ENCODE data around the gene ANKRD40.

Gene ANKRD40

DNA sequence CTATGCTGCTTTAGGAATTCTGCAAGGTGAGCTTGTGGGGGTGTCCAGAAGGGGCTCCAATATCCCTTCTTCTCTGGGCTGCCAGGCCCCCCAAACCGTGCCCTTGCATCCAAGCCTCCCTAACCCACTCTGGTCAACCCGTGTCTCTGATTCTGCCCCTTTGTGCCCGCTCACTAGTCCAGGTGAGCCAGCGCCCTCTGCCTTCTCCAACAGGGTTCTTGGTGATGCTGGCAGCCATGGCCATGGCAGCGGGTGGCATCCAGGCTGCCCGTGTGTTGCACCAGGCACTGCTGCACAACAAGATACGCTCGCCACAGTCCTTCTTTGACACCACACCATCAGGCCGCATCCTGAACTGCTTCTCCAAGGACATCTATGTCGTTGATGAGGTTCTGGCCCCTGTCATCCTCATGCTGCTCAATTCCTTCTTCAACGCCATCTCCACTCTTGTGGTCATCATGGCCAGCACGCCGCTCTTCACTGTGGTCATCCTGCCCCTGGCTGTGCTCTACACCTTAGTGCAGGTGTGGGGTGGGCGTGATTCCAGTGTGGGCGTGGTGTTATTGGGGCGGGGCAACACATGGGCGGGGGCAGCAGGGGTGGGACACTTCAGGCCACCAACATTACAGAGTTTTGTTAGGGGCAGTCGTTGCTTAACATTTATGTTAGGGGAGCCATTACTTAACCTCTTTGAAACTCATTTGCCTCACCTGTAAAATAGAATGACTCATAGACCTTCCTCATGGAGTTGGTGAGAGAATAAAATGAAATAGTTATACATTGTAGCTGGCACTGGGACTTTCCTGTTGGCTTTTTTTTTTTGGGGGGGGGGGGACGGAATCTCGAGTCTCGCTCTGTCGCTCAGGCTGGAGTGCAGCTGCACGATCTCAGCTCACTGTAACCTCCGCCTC is 31.4 kb downstream of the ANKRD40 start:
- no peak for DNase-seq (ENCODE audit: low read depth)
- in situ Hi-C loops (cut with HindIII; ENCODE audit: low sequenced_read_pairs) = no loop called here
- TF ChIP-seq, protein P1, sequence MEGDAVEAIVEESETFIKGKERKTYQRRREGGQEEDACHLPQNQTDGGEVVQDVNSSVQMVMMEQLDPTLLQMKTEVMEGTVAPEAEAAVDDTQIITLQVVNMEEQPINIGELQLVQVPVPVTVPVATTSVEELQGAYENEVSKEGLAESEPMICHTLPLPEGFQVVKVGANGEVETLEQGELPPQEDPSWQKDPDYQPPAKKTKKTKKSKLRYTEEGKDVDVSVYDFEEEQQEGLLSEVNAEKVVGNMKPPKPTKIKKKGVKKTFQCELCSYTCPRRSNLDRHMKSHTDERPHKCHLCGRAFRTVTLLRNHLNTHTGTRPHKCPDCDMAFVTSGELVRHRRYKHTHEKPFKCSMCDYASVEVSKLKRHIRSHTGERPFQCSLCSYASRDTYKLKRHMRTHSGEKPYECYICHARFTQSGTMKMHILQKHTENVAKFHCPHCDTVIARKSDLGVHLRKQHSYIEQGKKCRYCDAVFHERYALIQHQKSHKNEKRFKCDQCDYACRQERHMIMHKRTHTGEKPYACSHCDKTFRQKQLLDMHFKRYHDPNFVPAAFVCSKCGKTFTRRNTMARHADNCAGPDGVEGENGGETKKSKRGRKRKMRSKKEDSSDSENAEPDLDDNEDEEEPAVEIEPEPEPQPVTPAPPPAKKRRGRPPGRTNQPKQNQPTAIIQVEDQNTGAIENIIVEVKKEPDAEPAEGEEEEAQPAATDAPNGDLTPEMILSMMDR (IDR thresholded peaks at IDR 0.05; ENCODE audit: low read depth, low read length, missing control alignments) = no peak
- H3K4me3 ChIP-seq (ENCODE audit: low read depth, low read length) = no peak overlapping the region

DNA sequence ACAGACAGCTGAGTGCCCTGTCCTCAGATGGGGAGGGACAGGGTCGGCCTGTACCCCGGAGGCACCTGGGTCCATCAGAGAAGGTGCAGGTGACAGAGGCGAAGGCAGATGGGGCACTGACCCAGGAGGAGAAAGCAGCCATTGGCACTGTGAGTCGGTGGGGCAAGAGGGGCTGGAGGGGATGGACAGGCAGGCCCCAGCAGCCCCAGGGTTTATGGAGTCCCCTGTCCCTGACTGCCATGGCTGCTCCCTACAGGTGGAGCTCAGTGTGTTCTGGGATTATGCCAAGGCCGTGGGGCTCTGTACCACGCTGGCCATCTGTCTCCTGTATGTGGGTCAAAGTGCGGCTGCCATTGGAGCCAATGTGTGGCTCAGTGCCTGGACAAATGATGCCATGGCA is 32.1 kb downstream of the ANKRD40 start:
- H3K4me3 ChIP-seq (ENCODE audit: low read depth, low read length) = no peak overlapping the region
- in situ Hi-C loops (cut with HindIII; ENCODE audit: low sequenced_read_pairs) = no loop called here
- TF ChIP-seq, protein P1 (IDR thresholded peaks at IDR 0.05; ENCODE audit: low read depth, low read length, missing control alignments) = no peak

DNA sequence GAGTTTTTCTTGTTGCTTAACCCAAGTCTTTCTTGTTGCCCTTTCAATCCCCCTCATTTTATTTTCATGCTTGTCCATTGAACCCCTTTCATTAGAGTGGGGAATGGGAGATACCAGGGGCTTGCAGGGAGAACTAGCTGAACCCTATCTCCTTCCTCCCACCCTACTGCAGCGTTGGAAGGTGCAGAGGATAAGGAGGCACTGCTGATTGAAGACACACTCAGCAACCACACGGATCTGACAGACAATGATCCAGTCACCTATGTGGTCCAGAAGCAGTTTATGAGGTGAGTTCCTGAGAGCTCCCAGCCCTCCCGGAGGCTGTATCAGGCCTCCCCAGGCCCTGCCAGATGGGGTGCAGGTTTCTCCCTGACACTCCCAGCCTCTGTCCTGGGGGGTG is 32.5 kb downstream of the ANKRD40 start:
- no peak overlapping the region for H3K4me3 ChIP-seq (ENCODE audit: low read depth, low read length)
- TF ChIP-seq, protein P1 (IDR thresholded peaks at IDR 0.05; ENCODE audit: low read depth, low read length, missing control alignments) = no peak
- in situ Hi-C loops (cut with HindIII; ENCODE audit: low sequenced_read_pairs) = no loop called here
- DNase-seq (ENCODE audit: low read depth) = no peak

More for the DNA sequence above, 32.1 kb downstream of the ANKRD40 start:
- DNase-seq (ENCODE audit: low read depth) = no peak

DNA sequence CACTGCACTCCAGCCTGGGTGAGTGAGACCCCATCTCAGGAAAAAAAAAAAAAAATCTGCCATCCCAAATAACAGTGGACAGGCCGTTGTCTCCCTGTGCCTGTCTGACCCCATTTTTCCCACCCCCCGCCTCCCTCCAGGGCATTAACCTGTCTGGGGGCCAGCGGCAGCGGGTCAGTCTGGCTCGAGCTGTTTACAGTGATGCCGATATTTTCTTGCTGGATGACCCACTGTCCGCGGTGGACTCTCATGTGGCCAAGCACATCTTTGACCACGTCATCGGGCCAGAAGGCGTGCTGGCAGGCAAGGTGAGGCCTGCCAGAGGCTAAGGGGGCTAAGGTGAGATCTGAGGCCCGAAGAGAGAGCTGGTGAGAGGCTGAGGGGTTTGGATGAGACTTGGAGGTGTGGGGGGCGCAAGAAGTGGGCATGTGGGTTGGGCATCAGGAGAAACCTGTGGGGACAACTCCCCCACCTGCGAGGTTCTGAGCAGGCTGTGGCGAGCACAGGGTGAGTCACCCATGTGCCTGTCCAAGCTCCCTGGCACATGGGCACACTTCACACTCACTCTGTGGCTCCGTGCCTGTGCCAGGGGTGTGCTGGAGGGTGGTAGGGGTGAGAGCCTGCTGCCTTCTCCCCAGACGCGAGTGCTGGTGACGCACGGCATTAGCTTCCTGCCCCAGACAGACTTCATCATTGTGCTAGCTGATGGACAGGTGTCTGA is 34.7 kb downstream of the ANKRD40 start:
- in situ Hi-C loops (cut with HindIII; ENCODE audit: low sequenced_read_pairs) = no loop called here
- no peak for DNase-seq (ENCODE audit: low read depth)
- H3K4me3 ChIP-seq (ENCODE audit: low read depth, low read length) = no peak overlapping the region
- TF ChIP-seq, protein P1 (IDR thresholded peaks at IDR 0.05; ENCODE audit: low read depth, low read length, missing control alignments) = no peak

DNA sequence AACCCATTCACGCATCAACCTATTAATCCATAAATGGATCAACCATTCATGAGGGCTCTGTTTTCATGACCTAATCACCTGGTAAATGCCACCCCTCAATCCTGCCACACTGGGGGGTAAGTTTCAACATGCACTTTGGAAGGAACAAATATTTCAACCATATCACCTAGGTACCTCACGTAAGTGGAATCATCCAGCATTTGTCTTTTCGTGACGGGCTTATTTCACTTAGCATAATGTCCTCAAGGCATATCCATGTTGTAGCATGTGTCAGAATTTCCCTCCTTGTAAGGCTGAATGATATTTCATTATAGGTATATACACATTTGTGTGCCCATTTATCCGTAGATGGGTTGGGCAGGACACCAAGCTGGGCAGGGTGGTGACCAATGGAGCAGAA is 35.6 kb downstream of the ANKRD40 start:
- TF ChIP-seq, protein P1 (IDR thresholded peaks at IDR 0.05; ENCODE audit: low read depth, low read length, missing control alignments) = no peak
- in situ Hi-C loops (cut with HindIII; ENCODE audit: low sequenced_read_pairs) = no loop called here
- H3K4me3 ChIP-seq (ENCODE audit: low read depth, low read length) = no peak overlapping the region
- no peak for DNase-seq (ENCODE audit: low read depth)

DNA sequence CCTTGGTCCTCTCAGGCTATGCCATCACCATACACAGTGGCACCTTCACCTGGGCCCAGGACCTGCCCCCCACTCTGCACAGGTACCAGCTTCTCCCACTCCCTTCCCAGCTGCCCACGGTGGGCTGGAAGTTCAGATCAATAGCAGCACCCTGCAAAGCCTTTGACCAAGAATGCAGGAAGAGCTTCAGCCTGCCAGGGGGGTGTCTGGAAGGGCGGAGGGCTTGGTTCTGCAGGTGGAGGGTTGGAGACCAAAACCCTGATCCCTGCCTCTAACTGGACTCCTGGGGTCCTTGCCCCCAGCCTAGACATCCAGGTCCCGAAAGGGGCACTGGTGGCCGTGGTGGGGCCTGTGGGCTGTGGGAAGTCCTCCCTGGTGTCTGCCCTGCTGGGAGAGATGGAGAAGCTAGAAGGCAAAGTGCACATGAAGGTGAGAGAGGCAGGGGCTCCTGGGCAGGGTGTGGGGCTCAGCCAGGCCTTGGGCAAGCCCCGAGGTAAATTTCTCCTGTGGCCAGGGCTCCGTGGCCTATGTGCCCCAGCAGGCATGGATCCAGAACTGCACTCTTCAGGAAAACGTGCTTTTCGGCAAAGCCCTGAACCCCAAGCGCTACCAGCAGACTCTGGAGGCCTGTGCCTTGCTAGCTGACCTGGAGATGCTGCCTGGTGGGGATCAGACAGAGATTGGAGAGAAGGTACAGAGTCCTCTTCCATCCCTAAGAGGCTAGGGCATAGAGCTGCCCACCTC is 38.7 kb downstream of the ANKRD40 start:
- no peak for DNase-seq (ENCODE audit: low read depth)
- no peak overlapping the region for H3K4me3 ChIP-seq (ENCODE audit: low read depth, low read length)
- TF ChIP-seq, protein P1 (IDR thresholded peaks at IDR 0.05; ENCODE audit: low read depth, low read length, missing control alignments) = no peak
- in situ Hi-C loops (cut with HindIII; ENCODE audit: low sequenced_read_pairs) = no loop called here
